Caco-2 (cell line): ENCODE data around the gene GPX4. TPM values are rescaled to one million over a fixed set of nuclear protein-coding genes. Genes with fewer than 3 reads are reported as not detected.

Experiments
- BruUV-seq: library from RNA; stranded (reverse); fragments of 400-500 nt; replicated peaks from 2 replicates; lab custom pipeline; 2021; lab: Mats Ljungman, UMichigan
- CTCF ChIA-PET: fragments of 300-600 bp; sonication (Branson Sonifier 250); formaldehyde crosslinking; loops from one replicate; lab custom pipeline; 2022; ENCODE audit warnings: antibody characterized with exemption; lab: Charles Lee
- POLR2A ChIA-PET: fragments of 300-600 bp; sonication (Branson Sonifier 250); formaldehyde crosslinking; loops from one replicate; lab custom pipeline; 2022; ENCODE audit warnings: antibody characterized with exemption; lab: Charles Lee
- DNase-seq, 2 experiments: peaks; one replicate each; pipeline versions ENCODE4 v3.0.0 to v3.0.0-alpha.2; 2020 to 2022
- H3K27me3 ChIP-seq: replicated peaks from 2 replicates; pipeline ENCODE4 v1.6.0; 2011; ENCODE audit warnings: low read length; ENCODE audit not compliant: control insufficient read depth, insufficient read depth
- H3K36me3 ChIP-seq: 2 replicates; pipeline ENCODE4 v1.5.1; 2011; ENCODE audit warnings: low read length; ENCODE audit not compliant: control insufficient read depth, insufficient read depth
- H3K4me1 ChIP-seq: fragments of 250-450 bp; sonication (Bioruptor Pico); 2 replicates; pipeline ENCODE4 v1.5.1; 2020; ENCODE audit warnings: mild to moderate bottlenecking
- H3K4me3 ChIP-seq: 2 replicates; pipeline ENCODE4 v1.5.1; 2011; ENCODE audit warnings: low read depth, mild to moderate bottlenecking, control low read depth, low read length
- H3K9me3 ChIP-seq: fragments of 250-450 bp; sonication (Bioruptor Pico); 2 replicates; pipeline ENCODE4 v1.5.1; 2020; ENCODE audit warnings: mild to moderate bottlenecking, moderate library complexity
- H3K27ac Mint-ChIP-seq: one replicate; pipeline ENCODE4 v1.8.0; 2022; ENCODE audit warnings: mixed read lengths; ENCODE audit not compliant: unreplicated experiment
- H3K27me3 Mint-ChIP-seq: one replicate; pipeline ENCODE4 v1.8.0; 2022; ENCODE audit warnings: mixed read lengths; ENCODE audit not compliant: insufficient read depth, unreplicated experiment
- H3K36me3 Mint-ChIP-seq: one replicate; pipeline ENCODE4 v1.8.0; 2022; ENCODE audit warnings: mild to moderate bottlenecking, mixed read lengths; ENCODE audit not compliant: insufficient read depth, unreplicated experiment
- H3K4me1 Mint-ChIP-seq: one replicate; pipeline ENCODE4 v1.8.0; 2022; ENCODE audit warnings: low read depth, mixed read lengths; ENCODE audit not compliant: unreplicated experiment
- H3K4me3 Mint-ChIP-seq: one replicate; pipeline ENCODE4 v1.8.0; 2022; ENCODE audit warnings: mild to moderate bottlenecking, moderate library complexity, mixed read lengths; ENCODE audit not compliant: unreplicated experiment
- H3K9me3 Mint-ChIP-seq: one replicate; pipeline ENCODE4 v1.8.0; 2022; ENCODE audit warnings: mixed read lengths; ENCODE audit not compliant: unreplicated experiment
- intact Hi-C: fragments of 100-400 bp; cut with micrococcal nuclease; formaldehyde crosslinking; loops from one replicate; pipeline ENCODE4 v1.10.0; 2022; ENCODE audit not compliant: unreplicated experiment
- total RNA-seq: library from RNA; stranded (reverse); gene quantifications from 2 replicates; pipeline ENCODE4 v1.2.3, GENCODE V29; 2022
- TF ChIP-seq, protein P1 (sequence below), 2 experiments: fragments of 200-600 bp in 1 of 2; IDR thresholded peaks; 1 replicate in 1 of 2; 2 replicates in 1 of 2; pipeline versions ENCODE4 v1.5.1 to v1.8.0; 2011 to 2022; ENCODE audit warnings: antibody characterized with exemption in 1 of 2, control low read depth in 1 of 2, inconsistent platforms in 1 of 2, low read depth in 1 of 2, low read length in 1 of 2, mild to moderate bottlenecking in 1 of 2, moderate library complexity in 1 of 2; ENCODE audit not compliant: insufficient read depth in 1 of 2, severe bottlenecking in 1 of 2, unreplicated experiment in 1 of 2

The GPX4 gene
- total RNA-seq, 1 experiment from 2014 or later, result 500 TPM

DNA sequence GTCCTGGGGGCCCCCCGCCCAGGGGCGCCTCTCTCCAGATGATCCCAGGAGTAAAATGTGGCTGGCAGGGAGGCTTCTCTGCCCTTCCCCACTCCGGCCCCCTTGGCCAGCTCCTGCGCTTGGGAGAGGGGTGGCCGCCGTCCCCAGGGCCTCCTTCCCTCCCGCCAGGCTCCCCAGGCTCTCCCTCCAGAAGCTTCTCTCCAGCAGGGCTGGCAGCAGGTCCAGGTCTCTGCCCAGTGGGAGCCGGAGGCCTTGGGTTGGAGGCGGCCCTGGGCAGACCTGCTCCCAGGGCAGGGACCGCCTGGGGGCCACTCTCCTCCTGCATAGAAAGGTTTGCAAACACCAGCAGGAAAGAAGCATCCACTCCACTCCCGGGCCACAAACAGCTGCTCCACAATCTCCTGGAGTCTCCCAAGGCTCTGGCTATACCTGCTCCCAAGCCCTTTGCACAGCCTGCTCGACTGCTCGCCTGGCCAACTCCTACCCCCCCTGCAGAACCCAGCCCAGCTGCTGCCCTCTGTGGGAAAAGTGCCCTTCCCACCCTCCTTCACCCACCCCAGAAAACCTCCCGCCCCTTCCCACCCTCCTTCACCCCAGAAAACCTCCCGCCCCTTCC is 44.2 kb downstream of the GPX4 start:
- POLR2A ChIA-PET, result no interaction called here
- BruUV-seq, result no TSS peak
- intact Hi-C loops, result no loop called here
- Mint-ChIP-seq H3K9me3 (peaks cover 18% of the 10 kb centered on the region), H3K27ac (no peak overlapping the region), H3K4me3 (no peak overlapping the region), H3K27me3 (no peaks in the 10 kb centered on the region), H3K36me3 (peaks cover 54% of the 10 kb centered on the region), H3K4me1 (no peaks in the 10 kb centered on the region)
- no peak for DNase-seq
- TF ChIP-seq, protein P1, sequence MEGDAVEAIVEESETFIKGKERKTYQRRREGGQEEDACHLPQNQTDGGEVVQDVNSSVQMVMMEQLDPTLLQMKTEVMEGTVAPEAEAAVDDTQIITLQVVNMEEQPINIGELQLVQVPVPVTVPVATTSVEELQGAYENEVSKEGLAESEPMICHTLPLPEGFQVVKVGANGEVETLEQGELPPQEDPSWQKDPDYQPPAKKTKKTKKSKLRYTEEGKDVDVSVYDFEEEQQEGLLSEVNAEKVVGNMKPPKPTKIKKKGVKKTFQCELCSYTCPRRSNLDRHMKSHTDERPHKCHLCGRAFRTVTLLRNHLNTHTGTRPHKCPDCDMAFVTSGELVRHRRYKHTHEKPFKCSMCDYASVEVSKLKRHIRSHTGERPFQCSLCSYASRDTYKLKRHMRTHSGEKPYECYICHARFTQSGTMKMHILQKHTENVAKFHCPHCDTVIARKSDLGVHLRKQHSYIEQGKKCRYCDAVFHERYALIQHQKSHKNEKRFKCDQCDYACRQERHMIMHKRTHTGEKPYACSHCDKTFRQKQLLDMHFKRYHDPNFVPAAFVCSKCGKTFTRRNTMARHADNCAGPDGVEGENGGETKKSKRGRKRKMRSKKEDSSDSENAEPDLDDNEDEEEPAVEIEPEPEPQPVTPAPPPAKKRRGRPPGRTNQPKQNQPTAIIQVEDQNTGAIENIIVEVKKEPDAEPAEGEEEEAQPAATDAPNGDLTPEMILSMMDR (IDR thresholded peaks at IDR 0.05; ENCODE audit: insufficient read depth in 1 of 2, low read depth in 1 of 2, low read length in 1 of 2, severe bottlenecking in 1 of 2, unreplicated experiment in 1 of 2), result no peak
- CTCF ChIA-PET, result no interaction called here
- H3K4me3 ChIP-seq, result no peak overlapping the region
- peaks cover 4% of the 10 kb centered on the region for H3K36me3 ChIP-seq
- H3K9me3 ChIP-seq, result no peaks in the 10 kb centered on the region
- H3K27me3 ChIP-seq, result no peaks in the 10 kb centered on the region
- H3K4me1 ChIP-seq, result no peaks in the 10 kb centered on the region

DNA sequence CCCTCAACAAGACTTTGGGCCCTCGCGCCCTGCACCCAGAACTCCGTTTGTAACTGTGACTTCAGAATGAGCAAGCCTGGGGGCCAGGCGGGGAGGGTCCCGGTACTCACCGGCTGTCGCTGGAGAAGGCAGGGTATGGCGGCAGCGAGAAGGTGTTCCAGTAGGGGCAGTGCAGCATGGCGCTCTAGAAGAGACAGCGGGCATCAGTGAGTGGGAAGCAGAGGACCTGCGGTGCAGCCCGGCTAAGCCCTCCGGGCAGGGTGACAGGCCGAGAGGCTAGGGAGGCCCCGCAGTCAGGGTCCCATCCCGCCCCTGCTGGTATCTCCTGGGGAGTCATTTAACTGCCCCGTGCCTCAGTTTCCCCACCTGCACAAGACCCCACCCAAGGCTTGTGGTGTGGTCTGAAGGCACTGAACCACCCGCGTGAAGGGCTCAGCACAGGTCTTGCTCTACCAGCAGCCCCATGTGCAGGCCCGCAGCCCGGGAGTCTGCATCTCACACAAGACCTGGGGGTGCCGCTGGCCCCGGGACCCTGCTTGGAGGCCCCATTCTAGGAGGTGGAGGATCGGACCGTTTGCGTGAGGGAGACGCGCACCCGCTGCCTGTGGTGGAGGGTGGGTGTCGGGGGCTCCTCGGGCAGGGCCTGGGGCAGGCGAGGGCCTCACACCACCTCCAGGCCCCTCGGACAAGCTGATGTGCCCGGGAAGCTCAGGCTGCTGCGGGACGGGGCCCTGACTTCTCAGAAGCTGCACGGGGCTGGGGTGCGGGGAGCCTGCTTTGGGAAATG is 45.7 kb downstream of the GPX4 start:
- no peak overlapping the region for H3K4me3 Mint-ChIP-seq
- no peaks in the 10 kb centered on the region for H3K27me3 Mint-ChIP-seq
- H3K9me3 Mint-ChIP-seq, result peaks cover 6% of the 10 kb centered on the region
- ChIA-PET POLR2A (no interaction called here), CTCF (no interaction called here)
- no peaks in the 10 kb centered on the region for H3K27me3 ChIP-seq
- no peak overlapping the region for H3K27ac Mint-ChIP-seq
- no peak for DNase-seq
- peaks cover 40% of the 10 kb centered on the region for H3K36me3 Mint-ChIP-seq
- TF ChIP-seq, protein P1 (IDR thresholded peaks at IDR 0.05; ENCODE audit: insufficient read depth in 1 of 2, low read depth in 1 of 2, low read length in 1 of 2, severe bottlenecking in 1 of 2, unreplicated experiment in 1 of 2), result no peak
- intact Hi-C loops, result no loop called here
- H3K36me3 ChIP-seq, result peaks cover 2% of the 10 kb centered on the region; the same call in 1 of the 2 replicates
- no peaks in the 10 kb centered on the region for H3K4me1 Mint-ChIP-seq
- no peaks in the 10 kb centered on the region for H3K9me3 ChIP-seq
- no peaks in the 10 kb centered on the region for H3K4me1 ChIP-seq
- H3K4me3 ChIP-seq, result no peak overlapping the region
- BruUV-seq, result no TSS peak

DNA sequence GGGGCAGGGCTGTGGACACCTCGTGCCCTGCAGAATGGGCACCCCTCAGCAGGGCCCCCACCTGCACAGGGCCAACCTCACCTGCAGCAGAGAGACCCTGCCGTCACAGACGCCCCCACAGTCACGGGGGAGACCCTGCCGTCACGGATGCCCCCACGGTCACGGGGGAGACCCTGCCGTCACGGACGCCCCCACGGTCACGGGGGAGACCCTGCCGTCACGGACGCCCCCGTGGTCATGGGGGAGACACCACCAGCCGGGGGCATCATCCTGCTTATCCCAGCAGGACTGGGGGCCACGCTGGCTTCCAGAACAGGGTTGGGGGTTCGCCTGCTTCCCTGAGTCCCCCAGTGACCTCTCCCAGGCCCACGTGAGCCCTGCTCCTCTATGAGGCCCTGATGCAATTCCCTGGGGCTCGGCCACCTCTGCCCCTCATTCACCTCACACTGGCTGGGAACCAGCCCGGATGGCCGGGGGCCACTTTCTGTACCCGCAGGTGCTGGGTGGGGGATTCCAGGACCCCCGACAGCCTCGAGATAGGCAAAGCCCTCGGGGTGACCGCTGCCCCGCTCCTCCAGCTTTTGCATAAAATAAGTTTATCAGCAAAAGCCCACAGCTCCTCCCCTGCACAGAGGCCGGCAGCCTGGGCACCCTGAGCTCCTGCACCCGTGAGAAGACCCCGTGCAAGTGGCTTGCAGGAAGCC is 46.7 kb downstream of the GPX4 start:
- Mint-ChIP-seq H3K4me1 (no peaks in the 10 kb centered on the region), H3K36me3 (peaks cover 34% of the 10 kb centered on the region), H3K4me3 (no peak overlapping the region), H3K9me3 (no peaks in the 10 kb centered on the region), H3K27me3 (no peaks in the 10 kb centered on the region), H3K27ac (no peak overlapping the region)
- TF ChIP-seq, protein P1 (IDR thresholded peaks at IDR 0.05; ENCODE audit: insufficient read depth in 1 of 2, low read depth in 1 of 2, low read length in 1 of 2, severe bottlenecking in 1 of 2, unreplicated experiment in 1 of 2), result no peak
- H3K4me1 ChIP-seq, result no peaks in the 10 kb centered on the region
- no peak overlapping the region for H3K4me3 ChIP-seq
- no peaks in the 10 kb centered on the region for H3K9me3 ChIP-seq
- intact Hi-C loops, result no loop called here
- H3K27me3 ChIP-seq, result no peaks in the 10 kb centered on the region
- DNase-seq, result no peak
- peaks cover 2% of the 10 kb centered on the region; the same call in 1 of the 2 replicates for H3K36me3 ChIP-seq
- POLR2A ChIA-PET, result no interaction called here
- CTCF ChIA-PET, result no interaction called here
- BruUV-seq, result no TSS peak
